HepG2 (cell line): Measurements from ENCODE around the gene ZNF620. TPM values are rescaled to one million over a fixed set of nuclear protein-coding genes. Genes with fewer than 3 reads are reported as not detected.
A peak's percentile ranks its signal among the peaks of the same experiment; 100 is the strongest.

Experiments used
- ATF1 ChIP-seq: IDR thresholded peaks from 2 replicates; pipeline ENCODE4 v1.6.1; 2016; ENCODE audit warnings: mild to moderate bottlenecking, control low read depth
- ESRRA ChIP-seq: sonication (generic); formaldehyde crosslinking; IDR thresholded peaks from 2 replicates; pipeline ENCODE4 v1.5.1; 2020; ENCODE audit warnings: mild to moderate bottlenecking, low read depth, missing genetic modification reagents
- HDAC1 ChIP-seq: sonication (generic); formaldehyde crosslinking; IDR thresholded peaks from 2 replicates; pipeline ENCODE4 v1.5.1; 2020; ENCODE audit warnings: mild to moderate bottlenecking, missing genetic modification reagents
- HMGA1 ChIP-seq: sonication (generic); formaldehyde crosslinking; conservative IDR thresholded peaks from 2 replicates; pipeline ENCODE4 v1.4.0; 2020; ENCODE audit warnings: missing genetic modification reagents
- HNRNPUL1 ChIP-seq: fragments of 200-400 bp; formaldehyde crosslinking; IDR thresholded peaks from 2 replicates; pipeline ENCODE4 v1.6.1; 2017; ENCODE audit warnings: low read depth, mild to moderate bottlenecking, low read length, moderate library complexity
- IRX3 ChIP-seq: sonication (generic); formaldehyde crosslinking; IDR thresholded peaks from 2 replicates; pipeline ENCODE4 v1.8.1; 2023; ENCODE audit warnings: mild to moderate bottlenecking, low read depth, missing genetic modification reagents, borderline replicate concordance
- KDM3A ChIP-seq: IDR thresholded peaks from 2 replicates; pipeline ENCODE4 v1.6.1; 2018; ENCODE audit warnings: low read depth, missing compliant biosample characterization
- MLX ChIP-seq: IDR thresholded peaks from 2 replicates; pipeline ENCODE4 v1.6.1; 2016
- NAIF1 ChIP-seq: sonication (generic); formaldehyde crosslinking; IDR thresholded peaks from 2 replicates; pipeline ENCODE4 v1.5.0; 2020; ENCODE audit warnings: mild to moderate bottlenecking, missing genetic modification reagents, borderline replicate concordance
- NCOA5 ChIP-seq: sonication (generic); formaldehyde crosslinking; IDR thresholded peaks from 2 replicates; pipeline ENCODE4 v1.4.0; 2020; ENCODE audit warnings: missing genetic modification reagents
- NR2C2 ChIP-seq: sonication (generic); formaldehyde crosslinking; IDR thresholded peaks from 2 replicates; pipeline ENCODE4 v1.4.0; 2020; ENCODE audit warnings: missing genetic modification reagents, mild to moderate bottlenecking, moderate library complexity, borderline replicate concordance
- TBX2 ChIP-seq: sonication (generic); formaldehyde crosslinking; IDR thresholded peaks from 2 replicates; pipeline ENCODE4 v1.5.0; 2020; ENCODE audit warnings: missing genetic modification reagents, mild to moderate bottlenecking, borderline replicate concordance
- TFDP2 ChIP-seq: sonication (generic); formaldehyde crosslinking; IDR thresholded peaks from 2 replicates; pipeline ENCODE4 v1.4.0; 2020; ENCODE audit warnings: missing genetic modification reagents
- ZBTB25 ChIP-seq: IDR thresholded peaks from 2 replicates; pipeline ENCODE4 v1.6.1; 2018; ENCODE audit warnings: missing genetic modification reagents
- ZNF335 ChIP-seq: sonication (generic); formaldehyde crosslinking; IDR thresholded peaks from 2 replicates; pipeline ENCODE4 v1.4.0; 2020; ENCODE audit warnings: missing genetic modification reagents
- ZNF451 ChIP-seq: sonication (generic); formaldehyde crosslinking; IDR thresholded peaks from 2 replicates; pipeline ENCODE4 v1.5.0; 2020; ENCODE audit warnings: mild to moderate bottlenecking, missing genetic modification reagents
- ZNF510 ChIP-seq: sonication (generic); formaldehyde crosslinking; IDR thresholded peaks from 2 replicates; pipeline ENCODE4 v1.4.0; 2020; ENCODE audit warnings: low read depth, mild to moderate bottlenecking, missing genetic modification reagents
- ZNF605 ChIP-seq: sonication (generic); formaldehyde crosslinking; IDR thresholded peaks from 2 replicates; pipeline ENCODE4 v1.8.0; 2022; ENCODE audit warnings: mild to moderate bottlenecking, missing genetic modification reagents
- ZNF720 ChIP-seq: sonication (generic); formaldehyde crosslinking; IDR thresholded peaks from 2 replicates; pipeline ENCODE4 v1.4.0; 2020; ENCODE audit warnings: missing genetic modification reagents
- ZNF790 ChIP-seq: sonication (generic); formaldehyde crosslinking; IDR thresholded peaks from 2 replicates; pipeline ENCODE4 v1.8.0; 2022; ENCODE audit warnings: missing genetic modification reagents, mild to moderate bottlenecking, borderline replicate concordance
- ZSCAN12 ChIP-seq: sonication (generic); formaldehyde crosslinking; IDR thresholded peaks from 2 replicates; pipeline ENCODE4 v1.9.0; 2021; ENCODE audit warnings: mild to moderate bottlenecking, missing genetic modification reagents
- polyA plus RNA-seq, 8 experiments: library from polyadenylated mRNA; depleted of rRNA in 3 of 8; stranded (reverse) in 7 of 8; unstranded in 1 of 8; fragments of >200 nt; fragmentation: Illumina TruSeq in 4 of 8; extraction: Trizol in 4 of 8; gene quantifications; 2 replicates each; pipeline versions ENCODE4 v1.2.1 to v1.2.3, GENCODE V29; 2011 to 2016; ENCODE audit warnings: low read depth in 4 of 8, missing spikeins in 1 of 8, mixed read lengths in 1 of 8; ENCODE audit not compliant: insufficient read depth in 1 of 8
- total RNA-seq, 5 experiments: library from RNA; depleted of rRNA; stranded (reverse); fragments of >200 nt; fragmentation: Illumina TruSeq; extraction: Trizol; gene quantifications; 2 replicates each; pipeline ENCODE4 v1.2.3, GENCODE V29; 2016; ENCODE audit warnings: low read depth in 1 of 5
- TF ChIP-seq, protein P1 (sequence below): sonication (generic); formaldehyde crosslinking; IDR thresholded peaks from 2 replicates; pipeline ENCODE4 v1.5.1; 2020; ENCODE audit warnings: mild to moderate bottlenecking, missing genetic modification reagents, borderline replicate concordance
- TF ChIP-seq, protein P2 (sequence below): conservative IDR thresholded peaks from 2 replicates; pipeline ENCODE4 v1.6.1; 2018; ENCODE audit warnings: missing genetic modification reagents

ZNF620 gene
- total and polyA plus RNA-seq, 2 of the 13 experiments (the other 11 are each of a cell fraction or from before 2014, with no cell fraction given): 2.3 to 12.2 TPM

GRCh38 chr3:40456940-40457823 is 48.7 kb upstream of the ZNF620 start, which contains the start of gene RPL14 (continued):
- 0 out of 2 replicates have a peak, but pooled peaks have one; percentile 50 for TF ChIP-seq ZBTB25 (CRISPR knock-in tag)
- no peak for TF ChIP-seq MLX (CRISPR knock-in tag)
- peak; percentile 70 for TF ChIP-seq NAIF1
- TF ChIP-seq ZNF790 (CRISPR knock-in tag): no peak
- TF ChIP-seq TBX2 (CRISPR knock-in tag): peak; percentile 46; the same call in 1 of the 2 replicates
- no peak for TF ChIP-seq HMGA1 (CRISPR knock-in tag)
- TF ChIP-seq ZNF720: no peak
- TF ChIP-seq, protein P1, sequence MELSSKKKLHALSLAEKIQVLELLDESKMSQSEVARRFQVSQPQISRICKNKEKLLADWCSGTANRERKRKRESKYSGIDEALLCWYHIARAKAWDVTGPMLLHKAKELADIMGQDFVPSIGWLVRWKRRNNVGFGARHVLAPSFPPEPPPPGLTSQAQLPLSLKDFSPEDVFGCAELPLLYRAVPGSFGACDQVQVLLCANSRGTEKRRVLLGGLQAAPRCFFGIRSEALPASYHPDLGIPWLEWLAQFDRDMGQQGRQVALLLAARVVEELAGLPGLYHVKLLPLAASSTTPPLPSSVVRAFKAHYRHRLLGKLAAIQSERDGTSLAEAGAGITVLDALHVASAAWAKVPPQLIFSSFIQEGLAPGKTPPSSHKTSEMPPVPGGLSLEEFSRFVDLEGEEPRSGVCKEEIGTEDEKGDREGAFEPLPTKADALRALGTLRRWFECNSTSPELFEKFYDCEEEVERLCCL: peak; percentile 85; the same call in 1 of the 2 replicates
- no peak for TF ChIP-seq HNRNPUL1
- peak; percentile 57 for TF ChIP-seq TFDP2
- TF ChIP-seq ZNF335 (CRISPR knock-in tag): peak; percentile 73; the same call in 1 of the 2 replicates
- TF ChIP-seq NCOA5 (CRISPR knock-in tag): no peak
- TF ChIP-seq KDM3A (CRISPR knock-in tag): peak; percentile 30; the same call in 1 of the 2 replicates
- peak; percentile 63; the same call in 1 of the 2 replicates for TF ChIP-seq ZNF510 (CRISPR knock-in tag)
- no peak; the same call in 1 of the 2 replicates for TF ChIP-seq ESRRA (CRISPR knock-in tag)
- peak; percentile 87 for TF ChIP-seq ZSCAN12 (CRISPR knock-in tag)
- TF ChIP-seq NR2C2 (CRISPR knock-in tag): peak; percentile 59
- peak; percentile 70; the same call in 1 of the 2 replicates for TF ChIP-seq IRX3
- TF ChIP-seq, protein P2, sequence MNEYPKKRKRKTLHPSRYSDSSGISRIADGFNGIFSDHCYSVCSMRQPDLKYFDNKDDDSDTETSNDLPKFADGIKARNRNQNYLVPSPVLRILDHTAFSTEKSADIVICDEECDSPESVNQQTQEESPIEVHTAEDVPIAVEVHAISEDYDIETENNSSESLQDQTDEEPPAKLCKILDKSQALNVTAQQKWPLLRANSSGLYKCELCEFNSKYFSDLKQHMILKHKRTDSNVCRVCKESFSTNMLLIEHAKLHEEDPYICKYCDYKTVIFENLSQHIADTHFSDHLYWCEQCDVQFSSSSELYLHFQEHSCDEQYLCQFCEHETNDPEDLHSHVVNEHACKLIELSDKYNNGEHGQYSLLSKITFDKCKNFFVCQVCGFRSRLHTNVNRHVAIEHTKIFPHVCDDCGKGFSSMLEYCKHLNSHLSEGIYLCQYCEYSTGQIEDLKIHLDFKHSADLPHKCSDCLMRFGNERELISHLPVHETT: peak; percentile 49
- TF ChIP-seq HDAC1 (CRISPR knock-in tag): peak; percentile 78; the same call in 1 of the 2 replicates
- no peak for TF ChIP-seq ZNF451 (CRISPR knock-in tag)
- 0 out of 2 replicates have a peak, but pooled peaks have one; percentile 34 for TF ChIP-seq ATF1 (CRISPR knock-in tag)
- peak; percentile 73; the same call in 1 of the 2 replicates for TF ChIP-seq ZNF605 (CRISPR knock-in tag)
